Activated CD4-positive, alpha-beta T cell treated with anti-CD3 and anti-CD28 coated beads for 4 hours (primary cell): ENCODE data around the gene FGD4.
"Not testable (repeated sequence)": the region's sequence is repeated elsewhere in the genome, so short reads cannot be mapped to it uniquely, and the experiment has no call there.

Experiments
- DNase-seq, 2 donors: peaks; one replicate each; pipeline ENCODE4 v3.0.0-alpha.2; 2020

FGD4 gene

DNA sequence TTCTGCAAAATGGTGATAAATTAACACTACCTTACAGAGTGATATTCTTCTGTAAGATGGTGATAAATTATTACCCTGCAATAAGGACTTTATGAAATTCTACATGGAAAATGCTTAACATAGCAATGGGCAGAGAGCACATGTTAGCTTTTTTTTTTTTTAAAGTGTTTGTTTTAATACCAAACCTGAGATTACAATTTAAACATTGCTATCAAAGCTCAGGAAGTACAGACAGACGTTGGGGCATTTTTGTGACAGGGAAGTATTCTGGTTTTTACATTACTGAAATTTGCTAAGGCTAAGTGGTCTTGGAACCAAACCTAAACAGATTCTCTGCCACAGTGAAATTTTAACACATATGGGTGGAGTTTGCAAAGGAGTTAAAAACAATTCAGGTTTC is 133.1 kb downstream of the FGD4 start:
- DNase-seq = no peak

DNA sequence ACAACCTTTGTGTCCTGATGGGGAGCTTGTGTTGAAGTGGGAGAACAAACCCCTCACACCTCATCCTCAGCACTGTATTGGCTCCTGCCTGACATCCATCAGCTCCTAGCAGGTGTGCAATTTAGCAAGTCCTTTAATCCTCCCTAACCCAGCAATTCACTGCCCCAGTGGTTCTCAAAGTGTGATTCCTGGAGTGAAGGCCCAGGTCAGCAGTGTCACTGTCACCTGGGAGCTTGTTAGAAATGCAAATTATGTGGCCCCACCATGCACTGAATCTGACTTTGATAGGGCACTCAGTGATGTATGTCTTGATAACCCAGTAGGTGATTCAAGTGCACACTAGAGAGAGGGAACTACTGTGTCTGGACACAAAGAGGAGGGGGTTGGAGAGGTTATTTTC is 133.6 kb downstream of the FGD4 start:
- DNase-seq = no peak

DNA sequence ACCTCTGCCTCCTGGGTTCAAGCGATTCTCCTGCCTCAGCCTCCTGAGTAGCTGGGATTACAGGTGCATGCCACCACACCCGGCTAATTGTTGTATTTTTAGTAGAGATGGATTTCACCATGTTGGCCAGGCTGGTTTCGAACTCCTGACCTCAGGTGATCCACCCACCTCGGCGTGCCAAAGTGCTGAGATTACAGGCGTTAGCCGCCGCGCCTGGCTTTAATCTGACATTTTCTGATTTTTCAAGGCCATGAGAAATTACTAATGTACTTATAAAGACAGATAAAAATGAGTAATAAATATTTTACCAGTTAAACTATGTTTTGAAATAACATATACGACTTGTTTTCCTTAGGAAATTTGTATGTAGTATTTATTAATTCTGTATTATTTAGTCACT is 134.1 kb downstream of the FGD4 start:
- not testable (repeated sequence) for DNase-seq

DNA sequence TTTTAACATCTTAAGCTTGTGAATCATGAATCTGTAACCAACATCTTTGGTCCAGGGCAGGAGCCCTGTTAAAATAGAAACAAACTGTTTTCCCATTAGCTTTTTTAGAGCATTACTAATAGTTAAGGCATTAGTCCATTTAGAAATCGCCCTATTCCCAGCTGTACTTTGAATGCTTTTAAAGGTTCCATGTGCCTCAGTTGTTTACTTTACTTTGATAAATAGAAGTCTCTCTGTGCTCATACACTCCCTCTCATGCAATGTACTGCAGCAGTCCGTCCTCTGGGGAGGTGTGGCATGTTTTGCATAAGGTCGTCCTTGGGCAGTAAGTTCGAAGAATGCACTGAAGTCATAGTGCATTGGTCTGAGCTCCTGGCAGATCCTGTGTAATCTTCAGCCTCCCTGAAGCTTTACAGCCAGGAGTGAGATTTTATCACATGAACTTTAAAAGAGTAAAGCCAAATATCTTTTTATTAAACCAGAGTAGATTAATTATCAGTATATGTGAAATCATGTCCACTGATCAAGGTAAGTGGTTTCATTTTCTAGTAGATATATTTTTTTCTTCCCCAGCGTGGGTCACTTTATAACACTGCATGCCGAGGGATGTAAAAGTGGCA is 134.7 kb downstream of the FGD4 start:
- DNase-seq = no peak

DNA sequence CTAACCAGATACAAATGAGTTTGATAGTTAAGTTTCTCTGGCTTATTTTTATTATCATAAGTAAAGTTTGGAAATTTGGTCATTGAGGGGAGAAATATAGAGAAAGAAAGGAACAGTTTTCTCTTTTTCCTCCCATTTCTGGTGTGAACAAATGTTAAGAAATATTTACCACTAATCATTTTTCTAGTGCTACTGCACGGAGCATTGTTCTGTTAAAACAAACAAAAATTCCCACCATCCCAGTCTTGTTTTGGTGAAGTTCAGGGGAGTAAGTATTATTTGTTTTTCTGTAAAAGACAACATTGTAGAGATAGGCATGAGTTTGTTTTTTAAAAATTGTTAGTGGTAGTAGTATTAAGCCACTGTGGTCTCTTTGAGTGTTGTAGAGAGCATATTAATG is 135.3 kb downstream of the FGD4 start:
- DNase-seq = no peak

DNA sequence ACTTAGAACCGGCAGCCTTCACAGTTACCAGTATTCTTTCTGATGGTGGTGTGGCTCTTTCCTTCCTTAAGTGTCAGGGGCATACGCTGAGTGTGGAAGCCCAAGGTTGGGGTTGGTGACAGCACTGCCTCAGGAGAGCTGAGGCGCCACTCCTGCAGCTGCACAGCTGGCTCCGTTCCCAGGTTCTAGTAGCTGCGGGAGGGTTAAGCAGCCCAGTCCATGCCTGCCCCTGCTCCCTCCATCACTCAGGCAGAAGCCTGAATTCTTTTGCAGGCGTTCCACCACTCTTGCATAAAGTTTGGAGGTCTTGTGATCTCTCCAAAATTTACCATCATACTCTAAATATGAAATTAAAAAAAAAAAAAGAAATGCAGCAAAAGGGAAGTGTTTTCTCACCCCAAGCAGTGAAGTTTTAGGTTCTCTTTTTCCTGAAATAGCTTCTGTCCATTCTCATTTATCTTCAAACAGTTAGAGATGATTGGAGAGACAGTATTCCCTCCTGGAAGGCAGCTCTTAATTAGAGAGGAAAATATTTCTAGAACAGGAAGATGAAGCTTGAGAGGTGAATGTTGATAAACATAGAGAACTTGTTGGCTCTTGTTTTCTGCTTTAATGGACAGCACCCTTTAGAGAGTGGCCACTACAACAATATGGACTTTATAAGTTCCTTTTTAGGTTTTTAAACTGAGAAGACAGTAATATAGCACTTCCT is 136.1 kb downstream of the FGD4 start:
- no peak for DNase-seq

DNA sequence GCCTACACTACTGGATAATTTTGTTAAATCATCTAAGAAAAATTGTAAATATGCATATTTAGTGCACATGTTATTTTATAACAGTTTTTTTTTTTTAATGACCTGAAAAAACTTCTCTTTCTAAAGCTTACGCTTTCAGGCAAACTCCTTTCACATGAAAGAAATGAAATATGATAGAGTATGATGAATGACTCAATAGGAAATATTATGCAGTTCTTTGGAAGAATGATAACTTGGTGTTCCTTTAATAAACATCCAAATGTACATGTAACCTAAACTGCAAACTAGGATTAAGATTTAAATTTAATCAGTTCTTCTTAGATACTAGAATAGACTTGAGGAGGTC is 136.6 kb downstream of the FGD4 start:
- DNase-seq = no peak

DNA sequence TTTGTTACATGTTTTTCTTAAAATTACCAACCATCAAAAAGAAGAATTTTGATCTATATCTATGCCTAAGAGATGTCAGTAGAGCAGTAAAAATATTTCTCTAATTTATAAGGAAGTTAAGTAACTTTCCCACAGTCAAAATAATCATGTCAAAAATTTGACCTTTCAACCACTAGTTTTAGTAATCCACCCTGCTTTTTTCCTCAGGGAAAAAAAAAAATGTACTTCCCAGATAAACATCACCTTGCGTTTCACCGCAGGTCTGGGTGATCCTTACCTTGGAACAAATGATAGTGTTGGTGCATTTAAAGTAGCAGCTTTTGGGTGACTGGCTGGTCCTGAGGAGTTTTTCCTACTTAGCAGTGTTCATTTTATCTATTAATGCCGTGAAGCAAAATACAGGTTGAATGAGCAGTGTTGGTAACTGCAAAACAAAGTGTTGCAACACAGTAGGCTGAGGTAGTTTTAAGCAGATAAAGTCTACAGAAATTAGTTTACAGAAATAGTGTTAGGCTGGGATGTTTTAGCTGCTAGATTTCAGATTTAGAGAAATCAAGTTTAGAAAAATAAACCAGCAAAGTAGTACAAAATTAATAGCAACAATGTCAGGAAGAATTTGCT is 142.5 kb downstream of the FGD4 start:
- DNase-seq = no peak

DNA sequence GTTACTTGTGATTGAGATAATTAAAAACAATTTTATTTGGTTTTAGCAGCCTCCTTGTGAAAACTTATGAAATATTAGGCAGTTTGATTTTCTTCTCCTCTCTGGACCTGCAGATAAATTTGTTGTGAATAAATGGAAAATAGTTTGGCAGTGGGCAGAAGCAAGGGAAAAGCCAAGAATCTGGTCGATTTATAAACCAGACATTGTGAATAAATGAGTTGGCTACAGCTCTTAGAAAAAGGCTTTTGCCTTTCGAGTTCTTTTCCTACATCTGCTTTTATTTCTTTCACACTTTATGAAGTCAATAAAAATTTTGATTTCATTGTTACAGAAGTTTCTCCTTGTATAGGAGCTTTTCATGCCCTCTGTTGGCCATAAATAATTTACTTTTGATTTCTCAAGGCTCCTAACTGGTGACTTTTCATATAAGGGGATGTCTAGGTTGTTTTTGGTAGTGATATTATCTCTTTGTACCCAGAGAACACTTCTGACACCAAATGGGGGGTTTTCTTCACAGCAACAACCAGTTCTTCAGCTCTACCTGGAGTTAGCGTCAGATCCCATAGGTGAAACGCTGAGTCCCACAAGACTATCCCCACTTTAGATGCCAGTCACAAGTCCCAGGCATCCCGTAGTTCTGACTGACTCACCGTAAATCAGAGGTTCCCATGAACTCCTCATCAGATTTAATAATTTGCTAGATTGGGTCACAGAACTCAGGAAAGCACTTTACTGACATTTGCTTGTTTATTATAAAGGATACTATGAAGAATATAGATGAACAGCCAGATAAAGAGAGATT is 143.3 kb downstream of the FGD4 start:
- DNase-seq = no peak

DNA sequence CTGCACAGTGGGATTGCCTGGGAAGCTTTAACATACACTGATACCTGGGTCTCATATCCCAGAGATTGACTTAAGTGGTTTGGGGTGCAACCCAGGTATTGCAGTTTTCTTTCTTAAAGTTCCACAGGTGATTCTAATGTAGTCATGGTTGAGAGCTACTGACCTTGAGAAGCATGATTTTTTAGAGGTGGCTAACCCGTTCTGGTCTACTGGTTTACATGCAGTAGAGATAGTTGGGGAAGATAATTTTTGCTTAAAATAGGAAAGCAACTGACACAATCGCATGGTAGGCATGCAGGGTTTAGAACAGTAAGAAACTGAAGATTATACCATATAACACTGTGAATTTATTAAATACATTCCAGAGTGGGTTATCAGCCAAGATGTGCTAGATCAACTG is 145.5 kb downstream of the FGD4 start:
- DNase-seq = no peak

DNA sequence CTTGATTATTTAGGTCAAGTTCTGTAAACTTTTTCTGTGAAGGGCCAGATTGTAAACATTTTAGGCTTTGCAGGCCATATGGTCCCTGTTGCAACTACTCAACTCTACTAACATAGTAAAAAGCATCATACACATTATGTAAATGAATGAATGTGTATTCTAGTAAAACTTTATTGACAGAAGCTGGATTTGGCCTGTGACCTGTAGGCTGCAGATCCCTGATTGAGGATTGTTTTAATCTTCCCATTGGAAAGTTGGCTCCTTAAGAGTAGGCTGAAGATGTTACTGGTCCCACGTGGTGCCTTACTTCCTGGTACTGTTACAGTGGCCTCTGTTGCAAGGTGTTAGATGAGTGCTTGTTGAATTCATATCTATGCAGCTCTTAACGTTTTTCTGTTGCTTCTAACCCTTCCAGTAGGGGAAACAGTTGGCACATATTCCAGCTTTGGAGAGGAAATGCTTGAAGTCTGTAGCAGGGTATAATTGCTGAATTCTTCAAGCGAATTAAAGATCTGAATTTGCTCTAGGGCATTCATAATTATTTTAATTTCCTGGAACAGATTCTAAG is 146.1 kb downstream of the FGD4 start:
- DNase-seq = no peak

DNA sequence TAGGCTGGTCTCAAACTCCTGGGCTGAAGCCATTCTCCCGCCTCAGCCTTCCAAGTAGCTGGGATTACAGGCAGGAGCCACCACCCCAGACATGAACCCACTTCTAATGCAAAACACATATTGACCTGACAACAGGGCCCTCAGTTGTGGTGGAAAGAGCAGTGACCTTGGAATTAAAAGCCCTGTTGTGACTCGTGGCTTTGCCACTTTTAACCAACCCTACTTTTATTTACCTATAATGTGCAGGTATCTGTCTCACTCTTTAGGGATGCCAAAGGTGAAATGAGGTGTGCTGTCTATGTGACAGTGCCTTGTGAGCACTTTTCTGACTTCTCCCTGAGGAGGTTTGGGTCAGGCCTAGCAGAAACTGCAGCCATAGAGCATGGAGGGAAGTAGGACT is 146.9 kb downstream of the FGD4 start:
- no peak for DNase-seq

DNA sequence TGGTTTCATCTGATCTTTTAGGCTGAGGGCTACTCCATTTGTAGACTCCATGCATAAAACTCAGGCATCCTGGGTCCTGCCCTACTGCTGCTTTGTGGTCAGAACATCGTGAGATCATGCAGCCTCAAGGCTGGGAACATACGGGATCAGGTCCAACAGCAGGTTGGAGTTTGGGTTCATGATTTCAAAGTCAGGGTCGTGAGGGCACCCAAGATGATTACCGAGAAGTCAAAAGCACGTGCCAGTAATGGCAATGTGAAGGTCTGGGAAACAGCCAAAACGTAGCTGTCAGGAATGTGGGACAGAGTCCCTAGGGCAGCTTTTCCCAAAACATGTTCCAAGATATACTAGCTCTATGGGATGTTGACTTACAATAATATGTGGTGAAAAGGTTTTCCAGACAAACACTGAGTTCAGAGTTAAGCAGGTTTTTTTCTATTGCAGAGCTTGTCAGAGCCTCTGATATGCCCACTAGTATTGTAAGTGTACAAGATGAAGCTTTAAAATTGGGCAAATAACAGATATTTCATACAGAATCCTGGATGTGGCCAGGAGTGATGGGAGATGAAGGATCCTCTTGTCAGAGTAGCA is 149.4 kb downstream of the FGD4 start:
- DNase-seq = no peak

DNA sequence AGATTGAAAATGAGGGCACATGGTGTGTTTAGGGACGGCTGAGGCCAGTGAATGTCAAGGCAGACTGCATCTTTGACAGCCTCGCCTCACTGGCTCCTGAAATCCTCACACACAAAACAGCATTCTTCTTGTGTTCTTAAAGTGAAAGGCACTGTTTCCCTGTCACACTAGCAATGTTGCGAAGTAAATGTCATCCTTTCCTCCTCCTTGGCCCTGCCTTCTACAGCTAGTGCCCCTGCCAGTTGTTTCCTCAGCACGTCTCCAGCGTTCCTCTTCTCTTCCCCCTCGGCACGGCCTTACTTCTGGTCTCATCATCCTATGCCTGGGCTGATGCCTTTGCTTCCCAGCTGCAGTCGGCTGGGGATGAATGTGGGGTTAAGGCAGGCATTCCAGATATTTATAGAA is 150.3 kb downstream of the FGD4 start:
- DNase-seq = no peak

DNA sequence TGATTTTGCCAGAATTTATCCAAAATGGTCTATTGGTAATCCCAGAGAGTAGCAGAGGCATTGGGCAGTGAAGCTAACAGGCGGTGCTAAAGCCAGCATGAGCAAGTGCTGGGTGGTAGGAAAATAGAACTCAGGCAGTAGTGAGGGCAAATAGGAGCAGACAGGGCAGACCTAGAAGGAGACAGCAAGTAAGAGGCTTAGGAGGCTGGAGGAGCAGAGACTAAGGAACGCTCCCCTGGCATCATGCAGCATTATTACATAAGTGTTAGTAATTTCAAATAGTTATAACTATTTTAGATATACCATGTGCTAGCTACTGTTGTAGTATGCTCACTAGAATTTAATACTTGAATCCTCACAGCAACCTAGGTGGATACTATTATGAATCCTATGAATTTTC is 151.7 kb downstream of the FGD4 start:
- DNase-seq = no peak

DNA sequence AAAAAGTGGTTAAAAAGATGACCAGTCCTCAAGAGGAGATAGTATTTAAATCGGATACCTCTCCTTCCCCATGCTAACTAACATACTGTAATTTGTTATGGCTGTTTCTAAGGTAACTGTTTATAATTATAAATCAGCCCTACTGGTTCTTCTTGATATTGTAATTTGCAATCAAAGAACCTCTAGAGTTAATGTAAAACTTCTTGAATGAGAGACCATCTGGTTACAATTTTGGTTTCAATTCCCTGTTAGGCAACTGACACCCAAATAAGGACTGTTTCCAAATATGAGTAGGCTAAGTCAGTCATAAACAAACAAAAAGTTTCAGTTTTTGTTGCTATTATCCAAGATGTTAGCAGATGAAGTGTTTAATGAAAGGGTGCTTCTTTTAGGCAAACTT is 159.5 kb downstream of the FGD4 start:
- no peak for DNase-seq

DNA sequence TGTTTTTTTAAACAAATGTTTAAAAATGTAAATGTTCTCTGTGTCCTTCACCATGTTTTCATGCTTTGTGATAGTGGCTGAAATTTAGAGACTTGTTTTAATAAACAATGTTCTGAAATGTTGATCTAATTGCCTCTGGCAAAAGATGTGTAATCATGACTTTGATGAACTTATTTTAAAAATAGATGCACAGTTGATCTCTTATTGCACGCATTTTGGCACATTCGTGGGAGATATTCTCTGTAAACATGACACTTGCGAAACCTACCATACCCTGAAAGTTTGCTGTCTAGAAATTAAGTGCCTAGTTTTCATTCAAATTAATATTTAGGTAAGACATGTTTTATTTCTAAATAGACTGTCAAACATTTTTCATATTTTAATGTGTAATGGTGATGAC is 160.1 kb downstream of the FGD4 start:
- no peak for DNase-seq

DNA sequence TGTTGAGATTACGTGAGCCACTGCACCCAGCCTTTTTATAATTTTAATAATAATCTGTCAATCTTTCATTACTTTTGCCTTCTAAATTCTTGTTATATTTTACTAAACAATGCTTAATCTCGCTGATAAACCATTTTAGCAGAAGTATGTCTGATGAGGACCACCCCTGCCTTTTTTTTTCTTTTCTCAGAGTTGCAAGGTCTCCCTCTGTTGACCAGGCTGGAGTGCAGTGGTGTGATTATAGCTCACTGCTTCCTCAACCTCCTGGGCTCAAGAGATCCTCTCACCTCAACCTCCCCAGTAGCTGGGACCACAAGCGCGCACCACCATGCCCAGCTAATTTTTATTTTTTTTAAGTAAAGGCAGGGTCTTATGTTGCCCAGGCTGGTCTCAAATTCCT is 161.2 kb downstream of the FGD4 start:
- DNase-seq = no peak

DNA sequence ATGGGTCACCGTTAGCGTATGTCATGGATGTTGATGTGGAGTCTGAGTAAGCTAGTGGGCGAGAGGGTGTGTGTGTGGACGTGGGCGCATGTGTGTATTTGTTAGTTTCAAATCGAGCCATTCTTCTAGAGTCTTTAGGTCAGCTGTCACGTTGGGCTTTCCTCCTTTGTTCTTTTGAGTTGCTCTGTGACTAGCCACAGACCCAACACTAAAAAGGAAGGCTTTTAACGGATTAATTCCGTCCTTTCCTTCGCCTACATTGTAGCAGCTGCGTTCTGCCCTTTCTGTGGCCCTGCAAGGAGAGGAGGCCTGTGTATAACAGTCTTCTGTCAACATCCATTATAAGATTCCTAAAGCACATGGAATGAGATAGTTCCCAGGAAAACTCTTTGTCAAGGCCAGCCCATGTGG is 162.6 kb downstream of the FGD4 start:
- DNase-seq = no peak

DNA sequence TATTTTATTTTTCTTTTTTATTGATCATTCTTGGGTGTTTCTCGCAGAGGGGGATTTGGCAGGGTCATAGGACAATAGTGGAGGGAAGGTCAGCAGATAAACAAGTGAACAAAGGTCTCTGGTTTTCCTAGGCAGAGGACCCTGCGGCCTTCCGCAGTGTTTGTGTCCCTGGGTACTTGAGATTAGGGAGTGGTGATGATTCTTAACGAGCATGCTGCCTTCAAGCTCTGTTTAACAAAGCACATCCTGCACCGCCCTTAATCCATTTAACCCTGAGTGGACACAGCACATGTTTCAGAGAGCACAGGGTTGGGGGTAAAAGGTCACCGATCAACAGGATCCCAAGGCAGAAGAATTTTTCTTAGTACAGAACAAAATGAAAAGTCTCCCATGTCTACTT is 163.1 kb downstream of the FGD4 start:
- DNase-seq = not testable (repeated sequence)

DNA sequence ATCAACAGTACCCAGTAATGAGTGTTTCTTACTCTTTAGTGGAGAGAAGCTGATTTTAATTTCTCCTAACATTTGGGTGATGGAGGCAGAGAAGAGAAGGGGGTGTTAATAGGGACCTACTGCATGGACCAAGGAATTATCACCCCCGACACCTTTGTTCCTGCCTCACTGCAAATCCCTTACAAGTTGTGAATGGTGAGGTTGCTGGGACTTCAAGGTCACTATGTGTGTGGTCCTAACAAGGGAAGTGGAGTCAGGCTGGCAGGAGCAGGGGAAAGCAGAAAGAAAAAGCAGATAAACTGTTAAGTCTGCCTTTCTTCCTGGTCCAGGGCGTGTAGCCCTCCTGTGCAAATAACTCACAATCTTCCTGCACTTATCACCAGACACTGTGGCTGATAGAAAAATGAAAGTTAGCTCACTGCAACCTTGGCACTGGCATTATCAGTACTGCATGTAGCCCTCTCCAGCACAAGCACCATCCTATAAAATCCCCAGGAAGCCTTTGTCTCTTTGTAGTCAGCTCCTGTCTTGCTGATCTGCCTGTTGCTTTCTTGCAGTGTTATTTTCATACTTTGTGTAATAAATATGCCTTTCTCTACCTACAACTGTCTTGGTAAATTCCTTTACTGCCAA is 167.4 kb downstream of the FGD4 start:
- DNase-seq = no peak

DNA sequence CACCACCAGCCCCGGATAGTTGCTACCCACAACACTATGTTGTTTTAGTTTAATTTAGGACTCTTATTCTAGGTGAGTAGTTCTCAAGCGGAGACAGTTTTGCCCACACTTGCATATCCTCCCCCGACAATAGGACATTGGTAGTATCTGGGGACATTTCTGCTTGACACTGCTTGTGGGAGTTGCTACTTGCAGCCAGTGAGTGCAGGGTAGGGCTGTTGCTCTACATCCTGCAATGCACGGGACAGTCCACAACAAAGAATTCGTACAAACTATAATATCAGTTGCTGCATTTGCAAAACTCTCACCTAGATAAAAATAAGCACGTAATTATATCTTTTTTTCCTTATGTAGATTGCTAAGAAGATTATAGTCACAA is 167.9 kb downstream of the FGD4 start:
- DNase-seq = no peak

DNA sequence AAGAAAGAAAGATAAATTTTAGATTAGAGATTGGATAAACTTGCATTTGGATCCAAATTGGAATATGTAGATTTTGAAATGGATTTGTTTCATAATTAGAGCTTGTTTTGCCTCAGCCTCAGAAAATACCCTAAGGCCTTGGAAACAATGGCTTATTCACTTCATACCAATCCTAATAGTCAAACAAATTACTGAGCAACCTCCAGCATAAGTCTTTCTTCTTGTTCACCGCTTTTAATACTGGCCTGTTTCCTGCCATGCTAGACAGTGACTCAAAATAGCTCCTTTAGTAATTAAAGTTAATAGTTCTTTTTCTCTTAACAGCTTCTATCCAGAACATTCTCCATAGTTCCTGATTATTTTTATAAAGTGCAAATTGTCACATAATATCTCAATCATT is 168.9 kb downstream of the FGD4 start:
- DNase-seq = no peak
